ENCODE results near the gene MDP1. TPM values are rescaled to one million over a fixed set of nuclear protein-coding genes. Genes with fewer than 3 reads are reported as not detected.

Gene MDP1
- polyA plus RNA-seq, 2 of the 4 experiments (the other 2 are of a cell fraction) = 21.6 to 38.6 TPM

DNA sequence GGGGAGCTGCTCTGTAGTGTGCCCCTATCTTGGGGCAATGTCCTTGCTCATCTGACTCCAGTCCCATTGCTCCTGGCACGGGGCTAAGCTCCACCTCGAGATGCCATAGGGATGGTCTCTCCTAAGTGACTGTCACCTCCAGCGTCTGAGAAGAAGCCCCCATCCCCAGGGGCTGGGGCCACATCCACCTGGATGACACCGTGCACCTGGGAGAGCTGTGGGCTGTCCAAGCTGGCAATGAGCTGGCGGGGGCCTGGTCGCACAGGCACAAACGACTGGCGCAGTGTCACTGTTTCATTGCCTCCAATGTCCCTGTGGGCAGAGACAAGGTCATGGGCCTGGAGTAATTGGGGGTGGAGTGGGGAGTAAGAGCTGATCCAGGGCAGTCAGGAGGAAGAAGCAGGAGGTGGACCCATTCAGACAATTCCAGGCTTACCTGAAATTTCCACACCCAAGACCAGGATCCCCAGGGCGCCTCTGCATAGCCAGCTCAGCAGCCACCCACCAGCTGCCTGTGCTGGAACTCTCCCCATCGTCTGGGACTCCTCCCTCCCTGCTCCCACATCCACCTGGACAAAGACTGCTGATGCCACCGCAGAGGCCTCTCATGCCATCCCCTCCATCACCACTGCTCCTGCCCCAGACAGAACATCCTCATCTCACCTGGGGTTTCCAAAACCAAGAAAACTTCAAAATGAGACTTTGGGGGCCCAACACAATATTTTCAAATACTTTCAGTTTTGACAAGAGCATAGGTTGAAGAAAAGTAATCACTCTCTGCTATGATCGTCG lies 33.6 kb upstream of the MDP1 start:
- WGBS (ENCODE audit: missing lambda C conversion rate) = 63% methylated on average over 9 of the region's 13 CpGs
- H3K27ac ChIP-seq = no peak overlapping the region
- CTCF ChIA-PET = interaction anchor here (1.2 to 21.7 kb wide), 2 partner anchors 52 to 188 kb away, joined by 4 to 601 read pairs; partner anchors contain the start of genes CIDEB, DHRS1, LTB4R and LTB4R2
- no peak overlapping the region for H3K4me2 ChIP-seq
- FAIRE-seq (no peak), DNase-seq (ENCODE audit: low read depth in 1 of 2, low spot score in 1 of 2) (no peak), ATAC-seq (no peak)
- TF ChIP-seq SMC3 (IDR thresholded peaks at IDR 0.05) = no peak
- no peak for TF ChIP-seq USF2 (IDR thresholded peaks at IDR 0.05)
- TF ChIP-seq PHF8 (IDR thresholded peaks at IDR 0.05; ENCODE audit: borderline replicate concordance, low read depth) = no peak
- H3K4me1 ChIP-seq = peaks cover 5% of the 10 kb centered on the region; the same call in 1 of the 3 replicates
- H3K4me3 ChIP-seq = no peak overlapping the region
- no peaks in the 10 kb centered on the region for H3K9me3 ChIP-seq
- POLR2A ChIA-PET = interaction anchor here (1.3 kb wide), 1 partner anchor 22 kb away, joined by 4 read pairs; the partner anchor contains the start of gene RABGGTA

DNA sequence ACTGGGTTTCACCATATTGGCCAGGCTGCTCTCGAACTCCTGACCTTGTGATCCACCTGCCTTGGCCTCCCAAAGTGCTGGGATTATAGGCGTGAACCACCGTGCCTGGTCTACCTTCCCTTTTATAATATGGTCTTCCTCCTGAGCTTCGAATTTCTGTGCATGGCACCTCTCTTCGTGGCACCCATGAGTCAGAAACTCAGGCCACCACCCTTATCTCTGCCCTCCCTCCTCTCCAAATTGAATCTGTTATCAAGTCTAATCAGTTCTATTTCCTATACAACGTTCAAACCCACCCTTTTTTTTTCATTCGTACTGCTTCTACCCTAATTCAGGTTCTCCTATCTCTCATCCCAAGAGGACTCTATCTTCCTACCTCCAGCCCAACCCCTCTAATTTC lies 31.6 kb upstream of the MDP1 start:
- Histone ChIP-seq H3K27ac (no peak overlapping the region), H3K4me2 (no peak overlapping the region), H3K4me3 (no peak overlapping the region), H3K9me3 (no peaks in the 10 kb centered on the region), H3K4me1 (peaks cover 11% of the 10 kb centered on the region)
- ATAC-seq (no peak), DNase-seq (ENCODE audit: low read depth in 1 of 2, low spot score in 1 of 2) (no peak), FAIRE-seq (no peak)
- CTCF ChIA-PET = interaction anchor here (0.9 to 21.7 kb wide), 5 partner anchors 15 to 184 kb away, joined by 3 to 601 read pairs (median 3); partner anchors contain the start of genes CIDEB, DHRS1, LTB4R and LTB4R2
- POLR2A ChIA-PET = interaction anchor here (3.9 kb wide), 1 partner anchor 24 kb away, joined by 15 read pairs; the partner anchor contains the start of gene RABGGTA
- TF ChIP-seq HMGXB4 (CRISPR knock-in tag; IDR thresholded peaks at IDR 0.05; ENCODE audit: borderline replicate concordance) (no peak), SMC3 (IDR thresholded peaks at IDR 0.05) (no peak), JUN (IDR thresholded peaks at IDR 0.05) (no peak), RFX5 (IDR thresholded peaks at IDR 0.05) (no peak), RARB (CRISPR knock-in tag; IDR thresholded peaks at IDR 0.05) (no peak), KDM1A (IDR thresholded peaks at IDR 0.05; ENCODE audit: low read depth) (no peak), HDAC2 (IDR thresholded peaks at IDR 0.05) (no peak), ELK1 (IDR thresholded peaks at IDR 0.05; ENCODE audit: low read depth, low read length) (no peak), BCL3 (IDR thresholded peaks at IDR 0.05) (no peak), ZNF302 (CRISPR knock-in tag; IDR thresholded peaks at IDR 0.05) (no peak), MAX (IDR thresholded peaks at IDR 0.05) (no peak), NR3C1 (IDR thresholded peaks at IDR 0.05) (no peak), RCOR1 (IDR thresholded peaks at IDR 0.05; ENCODE audit: low read depth, low read length) (no peak), TP53 (CRISPR knock-in tag; IDR thresholded peaks at IDR 0.05) (no peak), USF2 (IDR thresholded peaks at IDR 0.05) (no peak), MYC (IDR thresholded peaks at IDR 0.05; ENCODE audit: borderline replicate concordance, low read length) (no peak), PHF8 (IDR thresholded peaks at IDR 0.05; ENCODE audit: borderline replicate concordance, low read depth) (no peak), BHLHE40 (IDR thresholded peaks at IDR 0.05; ENCODE audit: low read depth, low read length) (no peak)
- 59% methylated on average over 7 of the region's 7 CpGs for WGBS (ENCODE audit: missing lambda C conversion rate)
